IMR-90 (cell line): Measurements from ENCODE around the gene LRRC55. TPM values are rescaled to one million over a fixed set of nuclear protein-coding genes. Genes with fewer than 3 reads are reported as not detected.

Experiments used
- ATAC-seq: fragments of 200-7000 bp; cut with Tn5 transposase; 2 replicates; pipeline ENCODE4 v1.9.1; 2020; ENCODE audit warnings: low read depth, mild to moderate bottlenecking, moderate library complexity
- BruUV-seq: library from RNA; stranded (reverse); fragments of 400-500 nt; replicated peaks from 2 replicates; lab custom pipeline; 2021; lab: Mats Ljungman, UMichigan
- CTCF ChIA-PET: fragments of 300-600 bp; formaldehyde crosslinking; extraction: SDS; loops from one replicate; lab custom pipeline; 2021; ENCODE audit warnings: antibody characterized with exemption; lab: Yijun Ruan, JAX
- POLR2A ChIA-PET: fragments of 300-600 bp; sonication (Branson Sonifier 250); formaldehyde crosslinking; loops from one replicate; lab custom pipeline; 2022; ENCODE audit warnings: antibody characterized with exemption; ENCODE audit not compliant: unreplicated experiment; lab: Charles Lee
- DNase-seq: peaks from one replicate; pipeline ENCODE4 v3.0.0; 2013
- H2AFZ ChIP-seq: replicated peaks from 2 replicates; pipeline ENCODE3; 2013; ENCODE audit warnings: low read length, mild to moderate bottlenecking; ENCODE audit not compliant: poor library complexity
- H2AK5ac ChIP-seq: 2 replicates; pipeline ENCODE4 v1.6.1; 2013; ENCODE audit warnings: low read depth, low read length, inconsistent platforms
- H2AK9ac ChIP-seq: replicated peaks from 2 replicates; pipeline ENCODE3; 2013; ENCODE audit warnings: mild to moderate bottlenecking, low read depth, low read length, moderate library complexity; ENCODE audit not compliant: poor library complexity
- H2BK120ac ChIP-seq: 2 replicates; pipeline ENCODE4 v1.6.1; 2013; ENCODE audit warnings: low read depth, low read length, inconsistent platforms
- H2BK15ac ChIP-seq: 3 replicates; pipeline ENCODE4 v1.6.1; 2013; ENCODE audit warnings: low read depth, low read length, inconsistent platforms
- H2BK20ac ChIP-seq: 2 replicates; pipeline ENCODE4 v1.6.1; 2013; ENCODE audit warnings: low read depth, mild to moderate bottlenecking, inconsistent platforms, low read length, moderate library complexity
- H2BK5ac ChIP-seq: 2 replicates; pipeline ENCODE4 v1.6.1; 2013; ENCODE audit warnings: mild to moderate bottlenecking, low read depth, low read length, inconsistent platforms; ENCODE audit not compliant: poor library complexity, severe bottlenecking
- H3K14ac ChIP-seq: replicated peaks from 2 replicates; pipeline ENCODE4 v1.6.1; 2013; ENCODE audit warnings: low read depth, low read length, inconsistent platforms
- H3K18ac ChIP-seq: 2 replicates; pipeline ENCODE4 v1.6.1; 2013; ENCODE audit warnings: low read depth, low read length, control low read depth
- H3K23ac ChIP-seq: 2 replicates; pipeline ENCODE4 v1.6.1; 2013; ENCODE audit warnings: low read depth, low read length, inconsistent platforms
- H3K27ac ChIP-seq: 2 replicates; pipeline ENCODE4 v1.5.1; 2013; ENCODE audit warnings: mild to moderate bottlenecking, control low read depth, low read length; ENCODE audit not compliant: insufficient read depth
- H3K27me3 ChIP-seq: 2 replicates; pipeline ENCODE4 v1.6.1; 2013; ENCODE audit warnings: low read length; ENCODE audit not compliant: control insufficient read depth, insufficient read depth
- H3K36me3 ChIP-seq: 2 replicates; pipeline ENCODE4 v1.6.1; 2013; ENCODE audit warnings: low read length, mixed read lengths; ENCODE audit not compliant: control insufficient read depth, insufficient read depth
- H3K4ac ChIP-seq: 2 replicates; pipeline ENCODE4 v1.6.1; 2013; ENCODE audit warnings: low read depth, low read length, inconsistent platforms
- H3K4me1 ChIP-seq: 2 replicates; pipeline ENCODE4 v1.6.1; 2013; ENCODE audit warnings: low read length, mixed read lengths; ENCODE audit not compliant: control insufficient read depth, insufficient read depth
- H3K4me2 ChIP-seq: 2 replicates; pipeline ENCODE4 v1.6.1; 2013; ENCODE audit warnings: low read depth, mild to moderate bottlenecking, control low read depth, low read length, moderate library complexity
- H3K4me3 ChIP-seq: 2 replicates; pipeline ENCODE4 v1.5.1; 2013; ENCODE audit warnings: low read depth, mild to moderate bottlenecking, control low read depth, low read length, moderate library complexity; ENCODE audit not compliant: insufficient read depth
- H3K56ac ChIP-seq: 2 replicates; pipeline ENCODE4 v1.6.1; 2013; ENCODE audit warnings: low read length, inconsistent platforms; ENCODE audit not compliant: insufficient read depth; ENCODE audit errors: extremely low read depth
- H3K79me1 ChIP-seq, 2 experiments: 2 replicates each; pipeline ENCODE4 v1.6.1; 2013; ENCODE audit warnings: low read length in 2 of 2, inconsistent platforms in 1 of 2, low read depth in 1 of 2
- H3K9ac ChIP-seq: 2 replicates; pipeline ENCODE4 v1.6.1; 2013; ENCODE audit warnings: low read depth, low read length, control low read depth
- H3K9me1 ChIP-seq: 2 replicates; pipeline ENCODE4 v1.6.1; 2013; ENCODE audit warnings: low read length, inconsistent platforms; ENCODE audit not compliant: insufficient read depth
- H3K9me3 ChIP-seq: 2 replicates; pipeline ENCODE4 v1.6.1; 2013; ENCODE audit warnings: low read length; ENCODE audit not compliant: control insufficient read depth, insufficient read depth
- H4K20me1 ChIP-seq: 2 replicates; pipeline ENCODE4 v1.6.1; 2013; ENCODE audit warnings: low read length, inconsistent platforms; ENCODE audit not compliant: insufficient read depth
- H4K5ac ChIP-seq: 2 replicates; pipeline ENCODE4 v1.6.1; 2013; ENCODE audit warnings: mild to moderate bottlenecking, low read depth, low read length, control low read depth
- H4K8ac ChIP-seq, 2 experiments: 2 replicates each; pipeline ENCODE4 v1.6.1; 2013; ENCODE audit warnings: low read depth in 2 of 2, low read length in 2 of 2, control low read depth in 1 of 2, inconsistent platforms in 1 of 2
- H4K91ac ChIP-seq: 2 replicates; pipeline ENCODE4 v1.6.1; 2013; ENCODE audit warnings: low read depth, low read length, inconsistent platforms; ENCODE audit not compliant: insufficient read depth
- NFE2L2 ChIP-seq: fragments of 150-350 bp; IDR thresholded peaks from 2 replicates; pipeline ENCODE4 v1.6.1; 2016; ENCODE audit warnings: low read depth, mild to moderate bottlenecking, low read length
- POLR2A ChIP-seq: IDR thresholded peaks from 2 replicates; pipeline ENCODE4 v1.6.1; 2012; ENCODE audit warnings: mild to moderate bottlenecking, low read depth, low read length
- RAD21 ChIP-seq: IDR thresholded peaks from 2 replicates; pipeline ENCODE4 v1.6.1; 2012; ENCODE audit warnings: low read length, improper control_type of control experiment
- WGBS, 2 experiments: methylation state at CpG; one replicate each; pipeline versions ENCODE4 v1.1.5 to v1.1.7; 2013; ENCODE audit warnings: missing lambda C conversion rate in 2 of 2; ENCODE audit not compliant: insufficient read length in 1 of 2; ENCODE audit errors: extremely low coverage in 2 of 2; 5-methylcytosine and 5-hydroxymethylcytosine counted together
- dilution Hi-C: fragments of 300-500 bp; cut with HindIII; formaldehyde crosslinking; loops from one replicate; pipeline ENCODE4 v1.14.3; 2018; ENCODE audit warnings: low sequenced_read_pairs; ENCODE audit not compliant: unreplicated experiment
- in situ Hi-C: fragments of 300-500 bp; cut with MboI; formaldehyde crosslinking; loops from 3 replicates; pipeline ENCODE4 v1.14.3; 2019; ENCODE audit warnings: low sequenced_read_pairs, inconsistent platforms, mixed read lengths
- intact Hi-C: fragments of 100-400 bp; cut with micrococcal nuclease; formaldehyde crosslinking; loops from 2 replicates; pipeline ENCODE4 v1.10.0; 2022
- polyA plus RNA-seq, 3 experiments: library from polyadenylated mRNA; depleted of rRNA; stranded (reverse); fragments of >200 nt; gene quantifications; 2 replicates each; pipeline ENCODE4 v1.2.3, GENCODE V29; 2012; ENCODE audit warnings: low replicate concordance in 1 of 3
- total RNA-seq: library from RNA; depleted of rRNA; stranded (reverse); fragments of >200 nt; gene quantifications from 2 replicates; pipeline ENCODE4 v1.2.3, GENCODE V29; 2012
- TF ChIP-seq, protein P1 (sequence below): fragments of 150-350 bp; IDR thresholded peaks from 2 replicates; pipeline ENCODE4 v1.6.1; 2016; ENCODE audit warnings: low read depth, mild to moderate bottlenecking, low read length, moderate library complexity, borderline replicate concordance

Gene LRRC55
- total and polyA plus RNA-seq, 2 of the 4 experiments (the other 2 are of a cell fraction): not detected

DNA sequence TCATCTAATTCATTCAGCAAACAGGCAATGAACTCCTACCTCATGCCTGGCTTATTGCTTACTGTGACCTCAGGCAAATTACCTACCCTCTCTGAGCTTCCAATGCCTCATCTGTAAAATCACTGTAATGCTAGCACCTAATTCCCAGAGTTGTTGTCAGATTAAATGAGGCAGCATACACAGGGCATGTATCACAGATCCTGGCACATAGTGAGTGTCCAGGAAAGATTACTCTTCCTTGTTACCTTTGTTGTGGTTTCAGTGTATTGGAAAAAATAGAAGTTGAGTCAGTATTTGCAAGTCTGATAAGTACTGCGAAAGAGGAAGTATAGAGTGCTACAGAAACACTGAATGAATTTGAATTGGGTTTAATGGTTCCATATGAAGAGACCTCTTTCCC is 26.4 kb upstream of the LRRC55 start:
- TF ChIP-seq NFE2L2: no peak
- TF ChIP-seq RAD21: no peak
- TF ChIP-seq, protein P1, sequence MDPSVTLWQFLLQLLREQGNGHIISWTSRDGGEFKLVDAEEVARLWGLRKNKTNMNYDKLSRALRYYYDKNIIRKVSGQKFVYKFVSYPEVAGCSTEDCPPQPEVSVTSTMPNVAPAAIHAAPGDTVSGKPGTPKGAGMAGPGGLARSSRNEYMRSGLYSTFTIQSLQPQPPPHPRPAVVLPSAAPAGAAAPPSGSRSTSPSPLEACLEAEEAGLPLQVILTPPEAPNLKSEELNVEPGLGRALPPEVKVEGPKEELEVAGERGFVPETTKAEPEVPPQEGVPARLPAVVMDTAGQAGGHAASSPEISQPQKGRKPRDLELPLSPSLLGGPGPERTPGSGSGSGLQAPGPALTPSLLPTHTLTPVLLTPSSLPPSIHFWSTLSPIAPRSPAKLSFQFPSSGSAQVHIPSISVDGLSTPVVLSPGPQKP: no peak
- TF ChIP-seq POLR2A: no peak
- no peak overlapping the region for H2BK5ac ChIP-seq
- no peak overlapping the region for H2BK120ac ChIP-seq
- H3K27ac ChIP-seq: no peak overlapping the region
- H3K9ac ChIP-seq: no peak overlapping the region
- H3K9me3 ChIP-seq: no peaks in the 10 kb centered on the region
- H3K79me1 ChIP-seq: no peaks in the 10 kb centered on the region
- no peak overlapping the region for H2AK9ac ChIP-seq
- H2AFZ ChIP-seq: no peak overlapping the region
- no peak overlapping the region for H2BK20ac ChIP-seq
- CTCF ChIA-PET: no interaction called here
- no peaks in the 10 kb centered on the region for H3K4me1 ChIP-seq
- H4K8ac ChIP-seq: no peak overlapping the region
- no TSS peak for BruUV-seq
- intact Hi-C loops (no loop called here), dilution Hi-C loops (no loop called here), in situ Hi-C loops (no loop called here)
- H2BK15ac ChIP-seq: no peak overlapping the region
- no peak overlapping the region for H3K18ac ChIP-seq
- no peak for ATAC-seq
- H4K5ac ChIP-seq: no peak overlapping the region
- DNase-seq: no peak
- no peak overlapping the region for H2AK5ac ChIP-seq
- no peak overlapping the region for H3K4me2 ChIP-seq
- no CpG with 5 or more reads among the region's 1 CpG for WGBS, 2 experiments
- peaks cover 2% of the 10 kb centered on the region for H3K27me3 ChIP-seq
- H3K4ac ChIP-seq: no peak overlapping the region
- H4K20me1 ChIP-seq: no peaks in the 10 kb centered on the region
- H3K14ac ChIP-seq: no peak overlapping the region
- no peak overlapping the region for H3K56ac ChIP-seq
- no peaks in the 10 kb centered on the region for H3K36me3 ChIP-seq
- POLR2A ChIA-PET: no interaction called here
- no peak overlapping the region for H3K23ac ChIP-seq
- H3K9me1 ChIP-seq: no peaks in the 10 kb centered on the region
- H3K4me3 ChIP-seq: no peak overlapping the region
- H4K91ac ChIP-seq: no peak overlapping the region
